HG03060 (cell line): ENCODE measurements around the gene MAMSTR.
"Not testable (repeated sequence)": the region's sequence is repeated elsewhere in the genome, so short reads cannot be mapped to it uniquely, and the experiment has no call there.

Experiments used
- ATAC-seq: cut with Tn5 transposase; IDR thresholded peaks from one replicate; pipeline ENCODE4 v1.9.1; 2021; ENCODE audit warnings: low read depth, moderate number of reproducible peaks; ENCODE audit not compliant: unreplicated experiment

The MAMSTR gene

GRCh38 chr19:48693629-48694028 lies 25.9 kb downstream of the MAMSTR start:
- ATAC-seq = not testable (repeated sequence)

GRCh38 chr19:48689449-48689848 lies 30.1 kb downstream of the MAMSTR start:
- ATAC-seq = no peak

DNA sequence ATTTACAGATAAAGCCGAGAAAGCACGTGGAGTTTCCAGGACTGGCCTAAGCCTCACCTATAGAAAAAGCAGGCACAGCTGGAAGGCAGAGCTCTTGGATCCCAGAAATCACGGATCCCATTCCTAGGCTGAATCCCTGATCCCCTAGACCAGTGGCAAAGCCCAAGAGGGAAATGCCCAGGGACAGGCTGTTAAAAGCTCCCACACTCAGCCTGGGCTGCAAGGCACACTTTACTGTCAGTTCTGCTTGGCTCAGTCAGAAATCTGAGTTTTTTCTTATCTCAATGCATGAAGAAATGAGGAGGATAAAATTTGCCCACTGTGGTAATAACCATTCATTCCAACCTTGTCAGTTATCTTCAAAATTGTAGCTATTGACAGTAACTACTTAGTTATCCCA lies 31.7 kb downstream of the MAMSTR start:
- no peak for ATAC-seq

- not testable (repeated sequence) for ATAC-seq
Observed at GRCh38 chr19:48686637-48687036, 32.9 kb downstream of the MAMSTR start.

- no peak for ATAC-seq
Observed at GRCh38 chr19:48686088-48686487, 33.4 kb downstream of the MAMSTR start.

DNA sequence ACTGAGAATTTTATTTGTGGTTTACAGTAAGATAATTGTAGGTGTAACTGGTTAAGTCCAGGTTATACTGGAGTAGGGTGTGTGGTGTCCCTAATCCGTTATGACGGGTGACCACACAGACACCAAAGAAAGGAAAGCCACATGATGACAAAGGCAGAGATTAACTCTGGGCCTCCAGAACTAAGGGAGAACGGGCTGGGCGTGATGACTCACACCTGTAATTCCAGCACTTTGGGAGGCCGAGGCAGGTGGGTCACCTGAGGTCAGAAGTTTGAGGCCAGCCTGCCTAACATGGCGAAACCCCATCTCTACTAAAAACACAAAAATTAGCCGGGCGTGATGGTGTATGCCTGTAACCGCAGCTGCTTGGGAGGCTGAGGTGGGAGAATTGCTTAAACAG lies 33.9 kb downstream of the MAMSTR start:
- ATAC-seq = no peak

GRCh38 chr19:48683349-48683748 lies 36.2 kb downstream of the MAMSTR start:
- ATAC-seq = no peak

DNA sequence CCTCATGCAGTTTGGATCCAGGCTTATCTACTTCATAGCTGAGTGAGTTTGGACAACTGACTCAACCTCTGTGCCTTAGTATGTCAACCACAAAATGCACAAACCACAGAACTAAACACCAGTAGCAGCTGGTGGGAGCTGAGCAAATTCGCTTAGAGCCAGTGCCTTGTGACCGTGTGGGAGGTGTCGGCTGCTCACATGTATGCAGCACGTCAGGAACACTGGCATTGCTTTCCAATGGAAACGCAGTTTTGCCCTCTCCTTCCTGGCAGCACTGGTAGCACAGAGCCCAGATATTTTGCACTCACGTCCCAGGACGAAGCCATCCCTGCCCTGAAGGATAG lies 38.4 kb downstream of the MAMSTR start:
- ATAC-seq = no peak

DNA sequence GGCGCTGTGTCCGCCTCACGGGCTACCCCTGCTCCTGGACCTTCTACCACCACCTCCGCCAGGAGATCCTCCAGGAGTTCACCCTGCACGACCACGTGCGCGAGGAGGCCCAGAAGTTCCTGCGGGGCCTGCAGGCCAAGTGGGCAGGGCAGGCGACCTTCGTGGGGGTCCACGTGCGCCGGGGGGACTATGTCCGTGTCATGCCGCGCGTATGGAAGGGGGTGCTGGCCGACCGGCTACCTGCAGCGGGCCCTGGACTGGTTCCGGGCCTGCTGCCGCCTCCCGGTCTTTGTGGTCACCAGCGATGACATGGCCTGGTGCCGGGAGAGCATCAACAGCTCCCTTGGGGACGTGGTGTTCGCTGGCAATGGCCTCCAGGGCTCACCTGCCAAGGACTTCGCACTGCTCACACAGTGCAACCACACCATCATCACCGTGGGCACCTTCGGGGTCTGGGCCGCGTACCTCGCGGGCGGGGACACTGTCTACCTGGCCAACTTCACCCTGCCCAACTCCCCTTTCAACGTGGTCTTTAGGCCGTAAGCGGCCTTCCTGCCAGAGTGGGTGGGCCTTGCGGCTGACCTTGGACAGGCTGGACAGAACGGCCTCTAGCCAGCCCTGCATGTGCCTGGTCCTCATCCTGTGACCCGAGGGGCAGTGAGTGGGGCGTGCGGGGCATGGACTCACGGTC lies 38.9 kb downstream of the MAMSTR start:
- no peak for ATAC-seq

DNA sequence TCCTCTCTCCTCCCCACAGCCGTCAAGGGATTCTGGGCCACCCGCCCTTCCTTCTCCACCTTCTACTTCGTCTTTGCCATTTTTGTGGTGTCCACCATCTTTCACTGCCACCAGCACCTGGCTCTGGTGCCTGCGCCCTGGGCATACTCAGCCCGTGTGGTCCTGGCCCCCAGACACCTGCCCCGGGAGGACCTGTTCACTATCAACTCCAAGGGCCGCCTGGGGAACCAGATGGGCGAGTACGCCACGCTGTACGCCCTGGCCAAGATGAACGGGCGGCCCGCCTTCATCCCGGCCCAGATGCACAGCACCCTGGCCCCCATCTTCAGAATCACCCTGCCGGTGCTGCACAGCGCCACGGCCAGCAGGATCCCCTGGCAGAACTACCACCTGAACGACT lies 39.5 kb downstream of the MAMSTR start:
- ATAC-seq = not testable (repeated sequence)

- no peak for ATAC-seq
Observed at GRCh38 chr19:48678201-48678600, 41.3 kb downstream of the MAMSTR start.

- no peak for ATAC-seq
Observed at GRCh38 chr19:48676887-48677286, 42.6 kb downstream of the MAMSTR start.

GRCh38 chr19:48676487-48676886 lies 43.0 kb downstream of the MAMSTR start:
- no peak for ATAC-seq

DNA sequence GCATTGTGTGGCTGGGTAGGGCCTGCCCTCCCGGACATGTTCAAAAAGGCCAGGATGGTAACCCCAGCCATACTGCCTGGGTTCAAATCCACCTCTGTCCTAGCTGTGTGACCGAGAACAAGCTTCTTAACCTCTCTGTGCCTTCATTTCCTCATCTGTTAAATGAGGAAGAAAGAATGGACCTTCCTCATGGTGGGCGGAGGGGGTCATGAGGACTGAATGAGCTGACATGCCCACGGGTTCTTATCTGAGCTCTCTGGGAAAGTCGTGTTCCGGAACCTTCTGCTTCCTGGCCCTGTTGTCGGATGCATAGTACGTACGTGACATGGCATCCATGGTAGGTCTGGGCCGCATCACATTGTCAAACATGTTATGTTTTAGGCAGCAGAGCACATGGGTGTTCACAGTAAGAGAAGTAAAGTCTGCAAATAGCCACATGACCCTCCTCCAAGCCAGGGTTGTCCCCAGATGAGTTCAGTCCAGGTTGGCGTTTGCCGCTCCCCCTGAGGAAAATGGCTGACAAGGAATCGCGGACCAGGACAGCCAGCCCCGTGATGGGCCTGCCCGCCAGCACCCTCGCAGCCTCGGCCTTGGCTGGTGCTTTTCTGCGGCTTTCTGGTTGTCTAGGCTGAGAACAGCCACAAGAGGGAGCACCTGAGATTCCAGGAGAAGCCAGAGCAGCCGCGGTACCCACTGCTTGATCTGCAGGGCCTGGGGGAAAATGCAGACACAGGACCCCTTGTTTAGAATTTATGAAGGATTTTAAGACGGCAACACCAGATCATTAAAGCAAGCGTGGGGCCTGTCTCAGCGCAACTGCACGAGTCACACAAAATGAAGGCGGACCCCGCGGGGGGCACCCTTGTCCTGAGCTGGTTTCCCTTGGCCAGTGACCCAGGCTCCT lies 44.4 kb downstream of the MAMSTR start:
- ATAC-seq = no peak

DNA sequence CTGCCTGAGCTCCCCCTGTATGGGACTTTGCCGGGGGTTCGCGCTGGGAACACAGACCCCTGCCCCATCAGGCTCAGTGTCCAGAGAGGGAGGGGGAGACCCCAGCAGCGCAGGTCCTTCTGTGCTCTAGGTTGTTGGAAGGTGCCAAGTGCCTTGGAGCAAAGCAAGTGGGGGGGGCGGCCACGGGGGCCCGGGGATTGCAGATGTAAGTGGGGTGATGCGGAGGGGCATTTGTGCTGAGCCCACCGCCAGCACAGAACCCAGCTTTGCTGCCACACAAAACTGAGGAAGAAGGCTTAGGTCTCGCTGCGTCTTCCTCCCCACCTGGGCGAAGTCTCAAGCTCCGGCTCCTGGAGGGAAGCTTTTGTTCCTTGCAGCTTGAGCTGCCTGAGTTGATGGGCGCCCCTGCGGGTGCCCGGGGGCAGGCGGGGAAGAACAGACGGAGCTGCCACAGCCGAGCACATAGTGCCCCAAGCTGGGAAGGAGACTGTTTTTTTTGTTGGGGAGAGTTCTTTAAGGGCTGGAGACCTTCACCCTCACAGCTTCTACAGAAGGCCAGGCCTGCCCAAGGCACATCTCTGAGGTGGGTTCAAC lies 45.2 kb downstream of the MAMSTR start:
- no peak for ATAC-seq

GRCh38 chr19:48673436-48674100 lies 46.0 kb downstream of the MAMSTR start:
- no peak for ATAC-seq

- no peak for ATAC-seq
Observed at GRCh38 chr19:48672994-48673393, 46.5 kb downstream of the MAMSTR start, which contains the start of gene NTN5. NTN5 (minus strand) TSS chr19:48673017; CDS start chr19:48670986, 2,031 bp downstream.

- ATAC-seq = no peak
Observed at GRCh38 chr19:48671446-48671995, 48.0 kb downstream of the MAMSTR start.

GRCh38 chr19:48670699-48671445 lies 48.7 kb downstream of the MAMSTR start:
- no peak for ATAC-seq
